NB4 (cell line): ENCODE measurements around the gene KCNMB3.
"Not testable (repeated sequence)": the region's sequence is repeated elsewhere in the genome, so short reads cannot be mapped to it uniquely, and the experiment has no call there.

Experiments used
- DNase-seq: peaks from one replicate; pipeline ENCODE4 v3.0.0; 2010; ENCODE audit warnings: low read depth
- H3K4me3 ChIP-seq: one replicate; pipeline ENCODE4 v1.5.1; 2011; ENCODE audit warnings: mild to moderate bottlenecking, low read depth, low read length, moderate library complexity
- CTCF ChIP-seq: IDR thresholded peaks from one replicate; pipeline ENCODE4 v1.5.1; 2012; ENCODE audit warnings: low read depth, low read length
- MYC ChIP-seq: IDR thresholded peaks from 2 replicates; pipeline ENCODE4 v1.6.1; 2011; ENCODE audit warnings: low read depth, low read length
- POLR2A ChIP-seq: IDR thresholded peaks from 2 replicates; pipeline ENCODE4 v1.6.1; 2011; ENCODE audit warnings: mild to moderate bottlenecking; ENCODE audit not compliant: insufficient read length; ENCODE audit errors: extremely low read depth
- TF ChIP-seq, protein P1 (sequence below): IDR thresholded peaks from 2 replicates; pipeline ENCODE4 v1.6.1; 2011; ENCODE audit warnings: low read depth, low read length

KCNMB3 gene

GRCh38 chr3:179260949-179261765 is 10.2 kb upstream of the KCNMB3 start:
- H3K4me3 ChIP-seq = peak overlapping the region; percentile 64
- TF ChIP-seq, protein P1, sequence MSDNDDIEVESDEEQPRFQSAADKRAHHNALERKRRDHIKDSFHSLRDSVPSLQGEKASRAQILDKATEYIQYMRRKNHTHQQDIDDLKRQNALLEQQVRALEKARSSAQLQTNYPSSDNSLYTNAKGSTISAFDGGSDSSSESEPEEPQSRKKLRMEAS = no peak
- TF ChIP-seq CTCF (no peak), MYC (no peak), POLR2A (no peak)
- DNase-seq = peak; percentile 80

- H3K4me3 ChIP-seq = not testable (repeated sequence)
- DNase-seq = peak; percentile 25
These were observed 9.2 kb upstream of the KCNMB3 start for GRCh38 chr3:179259959-179260756.

DNA sequence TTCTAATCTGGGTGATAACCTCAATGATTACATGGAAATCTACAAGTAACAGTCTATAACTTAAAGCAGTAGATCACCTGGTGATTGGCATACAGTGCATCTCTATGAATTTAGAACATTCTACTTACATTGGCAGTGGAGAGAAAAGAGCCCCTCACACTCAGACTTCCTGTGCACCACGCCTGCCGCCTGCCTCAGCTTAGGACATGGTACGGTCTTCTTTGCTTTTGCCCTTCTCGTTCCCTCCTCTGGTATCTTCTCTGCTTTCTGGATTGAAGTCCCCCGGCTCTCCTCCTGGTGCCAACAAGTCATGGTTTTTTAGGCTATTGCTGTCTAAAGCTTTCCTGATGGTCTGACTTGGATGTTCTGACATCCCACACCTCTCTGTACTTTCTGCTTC is 7.9 kb upstream of the KCNMB3 start:
- no peak for DNase-seq
- H3K4me3 ChIP-seq = no peak overlapping the region
- no peak for TF ChIP-seq CTCF
- no peak for TF ChIP-seq POLR2A
- TF ChIP-seq MYC = no peak

- not testable (repeated sequence) for DNase-seq, H3K4me3 ChIP-seq
These were observed 6.8 kb upstream of the KCNMB3 start for GRCh38 chr3:179257742-179258141.

- TF ChIP-seq POLR2A (no peak), CTCF (no peak), MYC (no peak)
- TF ChIP-seq, protein P1 = no peak
- H3K4me3 ChIP-seq = peak overlapping the region; percentile 6
- DNase-seq = no peak
These were observed 5.9 kb upstream of the KCNMB3 start for GRCh38 chr3:179256813-179257212.

- DNase-seq = no peak
- H3K4me3 ChIP-seq = no peak overlapping the region
- TF ChIP-seq CTCF (no peak), MYC (no peak), POLR2A (no peak)
- TF ChIP-seq, protein P1 = no peak
These were observed 3.5 kb downstream of the KCNMB3 start for GRCh38 chr3:179247289-179248015.
